ENCODE measurements around the gene SMIM7. TPM values are rescaled to one million over a fixed set of nuclear protein-coding genes. Genes with fewer than 3 reads are reported as not detected.

SMIM7 gene
- total and polyA plus RNA-seq, 2 of the 13 experiments (the other 11 are each of a cell fraction or from before 2014, with no cell fraction given), result 55.7 to 74.9 TPM

DNA sequence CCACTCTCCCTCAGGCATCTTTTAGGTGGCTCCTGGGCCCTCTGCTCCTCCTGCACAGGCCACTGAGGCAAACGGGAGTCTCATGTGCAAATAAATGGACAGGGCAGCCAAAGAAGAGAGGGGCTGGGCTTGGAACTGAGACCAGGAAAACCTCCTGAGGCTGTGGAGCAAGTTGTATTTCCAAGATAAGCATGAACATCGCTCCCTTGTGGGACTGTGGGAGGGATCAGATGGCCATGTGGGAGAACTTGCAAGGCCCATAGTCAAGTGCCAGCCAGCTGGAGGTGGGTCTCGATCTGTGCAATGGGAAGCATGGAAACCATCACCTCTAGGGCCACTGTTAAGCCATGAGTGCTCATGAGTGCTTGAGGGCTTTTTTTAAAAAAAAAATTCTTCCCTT lies 56.9 kb downstream of the SMIM7 start:
- POLR2A ChIA-PET, result no interaction called here
- H3K27ac ChIP-seq (ENCODE audit: extremely low read length, insufficient read depth, low read length), result no peak overlapping the region
- H3K4me3 ChIP-seq (replicated peaks in 1 of 3; ENCODE audit: insufficient read depth in 1 of 3, low read depth in 2 of 3, low read length in 3 of 3), result no peak overlapping the region
- FAIRE-seq (no peak), ATAC-seq (no peak), DNase-seq (ENCODE audit: low spot score) (no peak)
- no peak overlapping the region for H2AFZ ChIP-seq (ENCODE audit: low read length)
- no peak overlapping the region for H3K9ac ChIP-seq (ENCODE audit: insufficient read depth, low read depth, low read length)
- peaks cover 0 to 1% of the 10 kb centered on the region in 2 experiments; a peak in 2 of 5 replicates for H3K36me3 ChIP-seq (replicated peaks in 1 of 2; ENCODE audit: control insufficient read depth in 1 of 2, insufficient read depth in 2 of 2, low read length in 2 of 2)
- in situ Hi-C loops (cut with HindIII; ENCODE audit: extremely low pct_ligation_motif_present, low pct_unique_long_range_greater_than_20kb) (no loop called here), intact Hi-C loops (cut with micrococcal nuclease; ENCODE audit: unreplicated experiment) (no loop called here)
- H3K79me2 ChIP-seq (ENCODE audit: insufficient read depth, low read length), result peaks cover 83% of the 10 kb centered on the region
- TF ChIP-seq RARG (CRISPR knock-in tag; IDR thresholded peaks at IDR 0.05; ENCODE audit: low read depth) (no peak), ZNF792 (CRISPR knock-in tag; IDR thresholded peaks at IDR 0.05) (no peak), ZNF101 (CRISPR knock-in tag; IDR thresholded peaks at IDR 0.05; ENCODE audit: borderline replicate concordance, low read depth) (no peak), ATF7 (IDR thresholded peaks at IDR 0.05) (no peak), ATF7 (CRISPR knock-in tag; IDR thresholded peaks at IDR 0.05) (no peak), KDM3A (CRISPR knock-in tag; IDR thresholded peaks at IDR 0.05; ENCODE audit: low read depth) (no peak), ZNF143 (CRISPR knock-in tag; IDR thresholded peaks at IDR 0.05) (no peak), KDM2A (CRISPR knock-in tag; IDR thresholded peaks at IDR 0.05; ENCODE audit: borderline replicate concordance, low read depth) (no peak), KDM4B (CRISPR knock-in tag; IDR thresholded peaks at IDR 0.05) (no peak), ZNF549 (CRISPR knock-in tag; IDR thresholded peaks at IDR 0.05) (no peak), RAD21 (CRISPR knock-in tag; IDR thresholded peaks at IDR 0.05) (no peak), TAF1 (CRISPR knock-in tag; IDR thresholded peaks at IDR 0.05) (no peak), RXRB (CRISPR knock-in tag; IDR thresholded peaks at IDR 0.05; ENCODE audit: borderline replicate concordance) (no peak), ZSCAN21 (CRISPR knock-in tag; IDR thresholded peaks at IDR 0.05; ENCODE audit: borderline replicate concordance) (no peak), MYNN (CRISPR knock-in tag; IDR thresholded peaks at IDR 0.05; ENCODE audit: low read depth) (no peak), MBNL3 (CRISPR knock-in tag; conservative IDR thresholded peaks at IDR 0.05) (no peak), CENPX (CRISPR knock-in tag; IDR thresholded peaks at IDR 0.05) (no peak)
- TF ChIP-seq, protein P1, sequence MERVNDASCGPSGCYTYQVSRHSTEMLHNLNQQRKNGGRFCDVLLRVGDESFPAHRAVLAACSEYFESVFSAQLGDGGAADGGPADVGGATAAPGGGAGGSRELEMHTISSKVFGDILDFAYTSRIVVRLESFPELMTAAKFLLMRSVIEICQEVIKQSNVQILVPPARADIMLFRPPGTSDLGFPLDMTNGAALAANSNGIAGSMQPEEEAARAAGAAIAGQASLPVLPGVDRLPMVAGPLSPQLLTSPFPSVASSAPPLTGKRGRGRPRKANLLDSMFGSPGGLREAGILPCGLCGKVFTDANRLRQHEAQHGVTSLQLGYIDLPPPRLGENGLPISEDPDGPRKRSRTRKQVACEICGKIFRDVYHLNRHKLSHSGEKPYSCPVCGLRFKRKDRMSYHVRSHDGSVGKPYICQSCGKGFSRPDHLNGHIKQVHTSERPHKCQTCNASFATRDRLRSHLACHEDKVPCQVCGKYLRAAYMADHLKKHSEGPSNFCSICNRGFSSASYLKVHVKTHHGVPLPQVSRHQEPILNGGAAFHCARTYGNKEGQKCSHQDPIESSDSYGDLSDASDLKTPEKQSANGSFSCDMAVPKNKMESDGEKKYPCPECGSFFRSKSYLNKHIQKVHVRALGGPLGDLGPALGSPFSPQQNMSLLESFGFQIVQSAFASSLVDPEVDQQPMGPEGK (CRISPR knock-in tag; IDR thresholded peaks at IDR 0.05), result no peak
- peaks cover 25% of the 10 kb centered on the region; the same call in 1 of the 2 replicates for H4K20me1 ChIP-seq (ENCODE audit: insufficient read depth, low read length)
- WGBS (ENCODE audit: low lambda C conversion rate), result 87% methylated on average over 3 of the region's 3 CpGs
- CTCF ChIA-PET (ENCODE audit: low intra/inter-chr PET ratio, low total read pairs), result no interaction called here
- no peak overlapping the region for H3K4me2 ChIP-seq (ENCODE audit: low read depth, low read length)
- peaks cover 29% of the 10 kb centered on the region for H3K4me1 ChIP-seq (ENCODE audit: insufficient read depth, low read length)
- no peaks in the 10 kb centered on the region for H3K9me3 ChIP-seq (ENCODE audit: low read length)
- no peaks in the 10 kb centered on the region for H3K27me3 ChIP-seq (ENCODE audit: control insufficient read depth in 1 of 2, insufficient read depth in 2 of 2, low read length in 2 of 2)
- BruUV-seq (replicated peaks), result no TSS peak
